Occipital lobe (tissue), 2 donors: Measurements from ENCODE around the gene MAT2A. TPM values are rescaled to one million over a fixed set of nuclear protein-coding genes. Genes with fewer than 3 reads are reported as not detected.
A peak's percentile ranks its signal among the peaks of the same experiment; 100 is the strongest.

ENCODE experiments used
- DNase-seq: peaks from one replicate; lab custom pipeline; 2025; lab: John Stamatoyannopoulos, UW
- total RNA-seq: library from RNA; depleted of rRNA; stranded (reverse); fragments of >200 nt; gene quantifications from one replicate; pipeline ENCODE4 v1.2.3, GENCODE V29; 2014

Gene MAT2A
- 95.1 TPM for total RNA-seq

DNA sequence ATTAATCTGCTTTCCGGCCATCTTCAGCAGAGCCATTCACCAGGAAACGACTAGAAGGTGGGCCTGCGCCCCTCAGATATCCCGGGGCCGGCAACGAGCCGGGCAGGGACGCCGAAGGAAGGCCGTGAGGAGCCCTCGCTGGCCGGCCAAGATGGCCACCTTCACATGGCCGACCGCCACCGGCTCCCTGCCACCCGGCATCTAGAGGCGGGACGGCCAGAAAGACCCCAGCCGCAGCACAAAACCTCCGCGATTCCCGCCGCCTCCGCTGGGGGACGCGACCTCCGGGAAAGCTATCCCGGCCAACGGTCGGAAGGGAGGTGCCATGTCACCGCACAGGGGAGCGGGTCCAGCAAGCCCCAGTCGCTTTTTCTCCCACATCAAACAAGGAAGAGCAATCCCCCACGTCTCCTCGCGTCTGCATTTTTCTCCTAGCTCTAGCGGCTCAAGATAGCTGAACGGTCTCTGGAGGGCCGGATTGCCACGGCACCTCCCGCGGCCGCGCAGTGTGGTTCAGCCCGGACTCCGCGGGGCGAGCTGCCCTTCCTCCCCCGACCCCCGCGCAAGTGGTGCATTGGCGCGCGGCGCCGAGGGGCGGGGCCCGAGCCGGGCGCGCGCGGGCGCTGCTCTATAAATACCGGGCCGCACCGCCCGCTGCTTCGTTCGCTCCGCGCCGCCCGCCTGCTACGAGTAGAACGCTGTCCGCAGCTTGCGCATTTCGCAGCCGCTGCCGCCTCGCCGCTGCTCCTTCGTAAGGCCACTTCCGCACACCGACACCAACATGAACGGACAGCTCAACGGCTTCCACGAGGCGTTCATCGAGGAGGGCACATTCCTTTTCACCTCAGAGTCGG lies at the start of gene MAT2A:
Gene MAT2A, plus strand, starts transcription at position 662 of the 854 bp plus-strand sequence. Its CDS starts 120 bp downstream, at position 782.
- peak; percentile 93 for DNase-seq

DNA sequence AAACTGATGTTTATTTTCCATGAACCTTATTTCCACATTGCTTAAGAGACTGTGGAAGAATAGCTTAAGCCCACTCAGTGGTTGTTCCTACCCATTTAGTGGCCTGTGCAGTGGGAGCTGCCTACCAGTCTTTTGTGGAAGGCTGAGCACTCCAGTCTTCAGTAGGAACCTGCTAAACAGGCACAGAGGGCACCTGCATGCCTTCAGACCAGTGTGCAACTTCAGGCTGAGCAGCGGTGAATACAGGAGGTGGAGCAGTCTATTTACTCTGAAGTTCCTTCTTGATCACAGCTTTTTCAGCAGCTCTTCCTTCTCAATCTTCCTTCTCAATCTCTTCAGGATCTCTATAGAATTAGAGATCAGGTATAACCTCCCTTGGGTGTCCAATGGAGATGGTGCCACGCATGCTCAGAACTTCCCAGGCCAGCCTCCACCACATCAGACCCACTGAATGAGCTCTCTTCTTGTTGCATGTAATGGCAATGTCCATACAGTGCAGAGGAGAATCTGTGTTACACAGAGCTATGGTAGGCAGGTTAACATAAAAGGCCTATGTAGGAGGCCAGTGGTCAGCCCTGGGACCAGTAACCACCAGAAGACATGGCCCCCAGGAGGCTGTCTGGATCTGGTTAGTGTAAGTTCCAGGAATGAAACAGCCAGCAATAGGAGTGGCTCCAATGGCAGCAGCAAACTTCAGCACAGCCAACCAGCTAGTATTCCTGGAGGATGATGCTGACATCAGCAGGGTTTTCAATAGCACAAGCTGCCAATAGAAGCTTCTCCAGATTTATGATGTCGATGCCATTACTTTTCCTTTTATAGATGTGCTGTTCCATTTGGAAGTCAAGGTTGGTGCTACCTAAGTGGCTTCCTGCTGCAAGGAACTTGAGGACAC lies 47.9 kb upstream of the MAT2A start:
- no peak for DNase-seq

DNA sequence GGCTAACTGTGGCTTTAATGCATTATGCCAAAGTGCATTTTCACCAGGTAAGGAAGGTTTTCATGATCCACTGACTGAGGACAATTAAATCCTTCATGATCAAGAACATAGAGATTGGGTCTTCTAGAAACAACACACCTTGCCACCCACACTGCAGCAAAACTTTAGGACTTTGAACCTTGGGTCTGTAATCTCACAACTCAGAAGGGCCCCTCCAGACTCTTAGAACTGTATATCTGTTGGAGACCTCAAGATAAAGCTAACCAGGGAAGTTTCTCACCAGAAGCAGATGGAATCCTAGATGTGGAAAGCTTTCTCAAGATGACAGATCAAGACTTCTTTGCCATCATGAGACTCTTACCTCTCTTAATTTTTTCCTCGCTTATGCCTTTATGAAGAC lies 42.5 kb upstream of the MAT2A start:
- no peak for DNase-seq

DNA sequence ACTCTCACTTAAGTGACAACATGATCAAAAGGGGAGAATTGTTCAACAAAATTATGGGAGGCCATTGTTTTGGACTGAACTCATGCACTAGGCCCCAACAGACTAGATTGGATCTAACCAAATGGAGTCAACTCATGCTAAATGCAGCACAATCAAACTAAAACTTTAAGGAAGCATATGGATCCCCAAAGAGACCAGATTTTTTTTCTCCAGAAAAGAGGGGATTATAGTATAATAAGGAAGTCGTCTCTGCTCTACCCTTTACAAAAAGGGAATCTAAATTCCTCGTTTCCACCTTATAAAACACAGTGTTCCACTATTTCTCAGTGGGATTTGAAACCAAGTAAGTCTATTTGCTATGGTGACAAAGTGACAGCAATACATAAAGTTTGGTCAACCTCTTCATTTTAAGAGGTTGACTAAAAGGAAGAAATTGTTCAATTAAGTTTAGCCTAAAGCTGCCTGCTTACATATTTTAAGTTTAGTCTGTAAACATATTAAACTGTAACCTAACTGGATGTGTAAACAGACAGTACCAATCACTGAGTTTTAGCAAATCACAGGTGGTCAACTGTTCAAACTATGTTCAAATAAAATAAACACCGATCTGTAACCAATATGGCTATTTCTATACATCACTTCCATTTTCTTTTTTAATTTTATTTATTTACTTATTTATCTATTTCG lies 40.9 kb upstream of the MAT2A start:
- DNase-seq = no peak

DNA sequence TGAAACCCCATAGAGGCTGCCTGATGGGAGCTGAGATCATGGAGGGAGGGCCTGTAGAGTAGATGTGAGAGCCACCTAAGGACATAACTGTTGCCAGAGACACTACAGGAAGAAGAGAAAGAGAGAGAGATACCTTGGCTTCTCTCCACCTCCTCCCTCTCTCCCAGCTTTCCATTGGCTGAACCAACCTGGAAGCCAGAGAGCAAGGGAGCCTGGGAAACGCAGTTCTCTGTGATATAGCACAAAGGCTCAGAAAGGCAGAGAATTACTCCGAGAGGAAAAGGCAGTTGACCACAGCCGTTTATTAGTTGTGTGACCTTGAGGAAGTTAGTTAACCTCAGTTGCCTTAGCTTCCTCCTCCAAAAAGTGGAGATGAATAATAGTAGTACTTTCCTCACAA lies 37.7 kb upstream of the MAT2A start:
- DNase-seq = no peak

DNA sequence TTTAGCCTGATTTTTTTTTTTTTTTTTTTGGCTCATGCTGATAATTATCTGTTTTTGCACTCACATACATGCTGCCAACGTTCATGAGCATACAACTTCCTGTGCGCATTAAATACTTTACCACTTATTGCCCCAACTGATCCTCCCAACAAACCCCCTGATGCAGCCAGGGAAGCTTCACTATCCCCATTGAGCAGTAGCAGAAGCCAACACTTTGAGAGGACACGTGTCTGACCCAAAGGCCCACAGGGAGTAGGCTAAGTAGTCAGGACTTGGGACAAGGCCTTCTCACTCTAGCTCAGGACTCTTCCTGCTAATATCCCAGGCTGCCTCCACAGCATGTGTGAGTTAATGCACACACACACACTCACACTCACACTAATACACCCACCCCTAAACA lies 36.2 kb upstream of the MAT2A start:
- DNase-seq = no peak

DNA sequence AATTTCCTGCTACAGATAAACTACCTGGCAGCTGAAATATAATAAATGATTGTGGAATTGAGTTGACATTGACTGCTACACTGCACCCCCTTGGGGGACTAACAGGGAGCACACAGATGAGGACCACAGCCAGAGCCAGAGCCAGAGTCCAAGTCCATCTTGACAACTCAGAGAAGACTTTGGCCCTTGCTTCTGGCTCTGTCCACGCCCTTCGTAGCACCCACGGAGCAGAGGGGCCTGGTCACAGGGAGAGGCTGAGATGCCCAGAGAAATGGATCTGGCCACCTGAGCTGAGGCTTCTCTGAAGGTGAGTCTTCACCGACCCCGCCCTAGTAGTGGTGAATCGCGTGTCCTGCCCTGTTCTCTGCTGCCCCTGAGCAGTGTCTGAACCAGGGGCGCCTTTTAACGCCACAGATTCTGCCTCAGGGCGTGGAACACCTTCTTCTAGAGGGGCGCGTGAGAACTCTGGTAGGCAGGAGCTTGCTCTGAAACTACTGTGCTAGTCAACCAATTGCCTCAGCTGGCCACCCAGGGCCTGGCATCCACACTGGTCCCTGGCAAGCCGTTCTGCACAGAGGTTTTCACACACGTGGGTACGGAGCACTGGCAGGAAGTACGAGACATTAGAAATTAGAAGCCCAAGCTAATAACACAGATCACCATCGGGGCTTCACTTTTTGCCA lies 35.7 kb upstream of the MAT2A start:
- no peak for DNase-seq

DNA sequence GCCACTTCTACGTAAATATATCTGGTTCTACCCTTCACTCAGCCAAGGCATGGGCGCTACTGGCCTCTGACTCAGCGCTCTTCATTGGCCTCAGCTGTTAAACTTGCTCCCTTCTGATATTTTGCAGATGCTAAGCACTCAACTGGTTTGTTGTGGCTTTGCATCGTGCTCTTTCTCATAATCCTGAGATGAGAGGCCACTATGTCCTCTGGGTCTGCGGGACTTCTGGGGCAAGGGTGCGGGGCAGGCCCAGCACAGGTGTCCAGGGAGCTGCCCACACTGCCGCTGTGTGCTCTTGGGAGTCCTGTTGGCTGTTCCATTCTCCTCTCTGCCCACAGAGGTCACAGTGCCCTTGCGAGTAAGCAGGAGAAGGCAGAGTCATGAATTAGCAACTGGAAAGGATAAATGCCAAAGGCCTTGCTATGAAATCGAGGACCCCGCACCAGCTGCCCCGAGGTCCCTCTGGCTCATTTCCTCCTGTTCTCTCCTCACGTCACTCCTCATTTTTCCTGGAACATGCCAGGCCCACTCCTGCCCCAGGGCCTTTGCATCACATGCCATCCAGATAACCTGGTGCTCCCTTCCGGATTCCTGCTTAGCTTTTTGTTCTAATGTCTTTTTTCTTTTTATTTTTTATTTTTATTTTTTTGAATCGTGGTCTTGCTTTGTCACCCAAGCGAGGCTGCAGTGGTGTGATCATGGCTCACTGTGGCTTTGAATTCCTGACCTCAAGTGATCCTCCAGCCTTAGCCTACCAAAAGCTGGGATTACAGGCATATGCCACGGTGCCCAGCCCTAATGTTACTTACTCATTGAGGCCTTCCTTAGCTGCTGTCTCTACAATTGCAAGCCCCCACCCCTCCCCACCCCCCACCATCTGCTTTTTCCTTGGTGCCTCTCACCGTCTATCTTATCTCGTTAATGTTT lies 34.9 kb upstream of the MAT2A start:
- DNase-seq = no peak

DNA sequence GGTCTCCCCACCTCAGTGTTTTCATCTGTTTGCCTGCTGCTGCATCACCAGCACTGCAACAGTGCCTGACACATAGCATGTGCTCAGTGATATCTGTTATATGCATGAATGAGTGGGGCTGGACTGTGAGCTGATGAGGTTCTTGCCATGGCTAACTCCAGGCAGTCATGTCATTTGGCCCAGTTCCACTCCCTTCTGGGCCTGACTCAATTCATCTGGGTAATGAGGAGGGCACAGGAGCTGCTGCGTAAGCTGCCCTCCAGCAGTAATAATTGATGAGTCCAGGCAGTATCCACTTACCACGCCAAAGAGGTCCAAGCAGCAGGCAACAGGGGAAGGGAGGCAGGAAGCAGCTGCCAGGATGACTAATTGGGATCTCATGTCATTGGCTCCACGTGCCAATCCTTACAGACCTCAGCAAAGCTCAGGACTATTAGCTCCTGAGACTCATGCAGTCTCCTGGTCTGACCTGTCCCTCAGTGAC lies 34.1 kb upstream of the MAT2A start:
- DNase-seq = peak; percentile 34

DNA sequence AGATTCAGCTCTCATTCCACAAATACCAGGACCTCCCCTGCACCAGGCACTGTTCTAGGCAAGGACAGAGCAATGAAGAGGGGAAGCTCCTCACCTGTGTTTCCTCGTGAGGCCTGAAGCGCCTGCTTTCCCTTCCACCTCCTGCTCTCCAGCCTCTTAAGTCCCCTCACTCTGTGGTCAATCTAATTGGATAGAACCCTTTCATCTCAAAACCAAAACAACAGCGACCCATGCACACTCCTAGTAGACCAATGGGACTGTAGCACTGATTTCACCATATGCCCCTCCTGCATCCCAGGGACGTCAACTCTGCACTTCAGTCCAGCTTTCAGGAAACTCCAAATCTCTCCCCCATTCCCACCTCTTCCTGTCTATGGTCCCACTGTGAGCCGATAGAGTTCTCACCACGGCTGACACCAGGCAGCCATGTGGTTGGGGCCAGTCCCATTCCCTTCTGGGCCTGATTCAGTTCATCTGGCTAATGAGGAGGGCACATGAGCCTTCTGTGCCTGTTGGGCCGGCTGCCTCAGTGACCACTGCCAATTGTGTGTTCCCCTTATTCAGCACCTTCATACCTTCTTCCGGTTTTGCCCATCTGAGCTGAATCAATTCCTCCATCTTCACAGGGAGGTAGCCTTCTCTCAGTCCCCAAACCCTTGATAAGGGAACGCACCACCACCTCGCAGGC lies 33.3 kb upstream of the MAT2A start:
- no peak for DNase-seq

DNA sequence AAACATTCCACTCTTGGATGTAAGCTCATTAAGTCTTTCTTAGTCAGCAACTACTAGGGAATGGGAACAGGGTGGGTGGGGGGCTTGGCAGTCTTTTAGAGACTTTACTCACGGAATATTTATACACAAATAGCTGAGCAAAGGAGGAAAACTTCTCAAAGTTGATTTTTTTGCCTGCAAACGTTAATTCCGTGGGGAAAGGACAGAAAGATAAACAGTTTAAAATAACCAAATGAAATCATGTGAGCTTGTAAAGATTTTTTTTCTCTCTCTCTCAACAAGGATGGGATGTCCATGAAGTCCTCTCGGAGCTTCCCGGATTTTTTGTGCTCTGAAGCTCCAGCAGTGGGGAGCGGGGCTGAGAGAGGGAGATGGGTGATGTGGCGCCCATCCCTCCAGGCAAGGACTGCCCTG lies 32.2 kb upstream of the MAT2A start:
- no peak for DNase-seq

DNA sequence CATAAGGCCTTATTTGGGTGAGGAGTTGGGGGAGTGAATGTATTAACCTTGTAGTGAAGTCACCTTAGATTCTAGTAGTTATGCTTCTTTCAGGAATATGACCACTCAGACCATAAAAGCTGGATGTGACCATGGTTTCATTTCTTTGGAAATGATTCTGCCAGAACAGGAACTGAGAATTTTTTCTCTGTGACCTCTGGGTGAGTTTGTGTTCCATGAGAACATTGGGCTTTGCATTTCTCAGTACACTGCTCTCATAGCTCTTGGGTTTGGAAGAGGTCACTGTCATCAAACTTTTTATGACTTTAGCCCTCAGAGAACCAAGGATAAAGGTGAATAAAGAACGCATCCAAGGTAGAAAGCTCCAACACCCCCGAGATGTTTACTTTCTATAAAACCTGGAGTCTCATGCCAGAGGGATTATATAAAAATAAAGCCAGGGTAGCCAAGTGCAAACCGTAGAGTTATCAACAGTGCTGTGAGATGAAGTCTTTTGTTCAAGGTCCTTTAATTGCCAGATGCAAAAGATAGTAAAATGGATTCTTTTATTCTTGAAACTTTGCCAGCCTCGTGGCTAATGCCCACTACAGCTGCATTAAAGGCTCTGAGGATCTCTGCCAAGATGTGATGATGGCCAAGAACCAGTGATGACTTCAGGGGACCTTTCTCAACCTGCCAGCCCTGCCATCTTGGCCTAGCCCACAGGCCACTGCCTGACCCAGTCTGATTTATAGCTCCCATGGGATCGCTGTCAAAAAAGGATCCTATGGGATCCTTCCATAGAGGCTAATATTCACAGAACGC lies 27.8 kb upstream of the MAT2A start:
- DNase-seq = no peak

DNA sequence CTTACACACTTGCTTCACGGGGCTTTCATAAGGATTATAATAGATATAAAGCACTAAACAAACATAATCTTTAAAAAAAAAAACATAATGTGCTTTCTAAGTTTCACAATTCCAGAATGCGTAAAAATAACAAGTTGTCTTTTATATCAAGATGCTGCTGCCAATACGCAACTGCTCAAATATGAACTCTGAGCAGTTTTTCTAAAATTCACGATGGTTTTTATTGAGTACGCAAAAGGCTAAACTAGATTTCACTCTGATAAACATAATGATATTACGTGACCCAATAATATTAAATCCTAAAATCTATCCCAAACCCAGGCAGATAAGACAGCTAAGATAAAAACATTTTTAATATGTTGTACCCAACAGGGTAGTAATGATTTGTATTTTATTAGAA lies 24.6 kb upstream of the MAT2A start:
- DNase-seq = no peak

DNA sequence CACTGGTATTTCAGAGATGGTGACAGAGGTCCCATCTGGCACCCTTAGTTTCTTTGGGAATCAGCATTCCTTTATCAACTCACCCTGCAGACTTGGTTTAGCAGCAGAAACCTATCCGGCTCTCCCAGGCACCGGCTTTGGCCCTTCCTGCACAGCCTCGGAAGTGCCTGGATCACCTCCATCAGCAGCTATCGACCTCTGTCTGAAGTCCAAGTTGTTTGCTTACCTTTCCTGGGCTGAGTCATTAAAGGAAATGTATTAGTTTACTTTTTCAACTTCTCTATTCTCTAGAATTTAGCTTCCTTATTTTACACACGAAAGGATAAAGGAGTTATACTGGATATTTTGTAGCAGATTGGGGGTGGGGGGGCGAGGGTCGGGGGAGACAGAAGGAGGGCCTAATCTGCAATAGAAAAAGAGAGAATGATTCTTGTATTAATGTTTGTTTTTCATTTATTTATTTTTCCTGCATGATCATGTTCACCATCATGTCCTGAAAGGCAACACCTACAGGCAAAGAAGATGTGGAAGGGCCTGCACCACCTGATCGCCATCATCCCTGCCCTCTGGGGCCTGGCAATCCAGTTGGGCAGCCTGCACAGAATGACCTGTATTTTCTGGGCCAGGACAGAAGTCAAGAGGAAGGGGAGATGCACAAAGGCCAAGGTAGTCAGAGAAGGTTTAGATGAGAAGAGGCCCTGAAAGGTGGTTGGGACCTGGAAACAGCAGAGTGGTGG lies 22.1 kb upstream of the MAT2A start:
- no peak for DNase-seq

DNA sequence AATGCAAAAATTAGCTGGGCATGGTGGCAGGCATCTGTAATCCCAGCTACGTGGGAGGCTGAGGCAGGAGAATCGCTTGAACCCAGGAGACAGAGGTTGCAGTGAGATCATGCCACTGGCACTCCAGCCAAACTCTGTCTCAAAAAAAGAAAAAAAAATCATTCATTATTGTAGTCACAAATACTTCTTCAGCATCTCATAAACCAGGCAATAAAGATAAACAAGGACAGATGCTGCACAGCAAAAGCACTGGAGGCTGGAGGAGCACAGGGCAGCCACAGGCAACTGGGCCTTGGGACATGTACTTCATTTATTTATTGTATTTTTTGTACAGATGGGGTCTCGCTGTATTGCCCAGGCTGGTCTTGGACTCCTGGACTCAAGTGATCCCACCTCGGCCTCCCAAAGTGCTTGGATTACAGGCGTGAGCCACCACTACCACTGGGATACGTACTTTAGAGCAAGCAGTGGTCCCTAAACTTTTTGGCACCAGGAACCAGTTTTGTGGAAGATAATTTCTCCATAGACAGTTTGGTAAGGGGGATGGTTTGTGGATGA lies 16.8 kb upstream of the MAT2A start:
- DNase-seq = no peak

DNA sequence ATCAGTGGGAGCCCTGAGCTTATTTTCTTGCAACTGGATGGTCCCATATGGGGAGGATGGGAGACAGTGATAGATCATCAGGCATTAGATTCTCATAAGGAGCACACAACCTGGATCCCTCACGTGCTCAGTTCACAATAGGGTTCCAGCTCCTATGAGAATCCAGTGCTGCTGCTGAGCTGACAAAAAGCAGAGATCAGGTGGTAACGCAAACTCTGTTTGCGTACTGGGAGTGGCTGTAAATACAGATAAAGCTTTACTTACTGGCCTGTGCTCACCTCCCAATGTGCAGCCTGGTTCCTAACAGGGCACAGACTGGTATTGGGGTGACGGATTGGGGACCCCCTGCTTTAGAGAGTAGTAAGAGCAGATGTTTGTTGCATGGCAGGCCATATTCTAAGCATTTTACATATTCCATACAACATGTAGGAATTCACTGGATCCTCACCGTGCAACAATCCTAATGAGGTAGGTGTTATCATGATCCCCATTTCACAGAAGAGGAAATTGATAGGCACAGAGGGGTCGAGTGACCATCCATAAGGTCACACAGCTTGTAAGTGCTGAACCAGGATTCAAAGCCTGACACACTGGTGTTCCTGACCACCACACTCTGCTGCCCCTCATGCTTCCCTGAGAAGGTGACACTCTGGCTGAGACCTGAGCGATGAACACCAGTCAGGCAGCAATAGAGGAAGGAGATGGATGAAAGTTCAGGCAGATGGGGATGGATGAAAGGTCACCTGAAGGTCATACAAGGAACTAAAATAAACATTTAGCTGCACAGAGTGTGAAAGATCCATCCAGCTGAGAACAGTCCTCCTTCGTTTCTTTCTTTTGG lies 15.7 kb upstream of the MAT2A start:
- no peak for DNase-seq

DNA sequence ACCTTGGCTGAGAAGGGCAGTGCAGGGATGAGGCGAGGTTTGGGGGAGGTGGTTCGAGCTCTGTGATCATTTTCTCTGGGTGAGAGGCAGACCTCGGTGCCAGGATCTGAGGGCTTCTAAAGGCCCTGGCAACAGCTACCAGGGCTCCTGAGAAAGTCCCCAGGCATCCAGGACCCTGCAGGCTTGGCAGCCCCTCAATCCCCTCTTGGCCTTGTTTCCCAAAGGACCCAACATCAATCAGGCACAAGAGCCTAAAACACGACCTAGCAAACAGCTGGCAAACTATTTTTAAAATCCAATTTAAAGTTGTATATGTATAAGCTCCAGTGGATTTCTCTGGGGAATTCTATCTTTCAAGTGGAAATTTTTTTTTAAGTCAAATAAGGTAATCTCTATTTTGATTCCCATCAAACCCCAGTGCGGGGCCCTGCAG lies 15.0 kb upstream of the MAT2A start:
- DNase-seq = no peak
